SK-N-SH (cell line): ENCODE data around the gene JADE3. TPM values are rescaled to one million over a fixed set of nuclear protein-coding genes. Genes with fewer than 3 reads are reported as not detected.

Experiments used
- CTCF ChIA-PET: fragments of 300-600, 350-600 bp; formaldehyde crosslinking; extraction: SDS; loops from one replicate; lab custom pipeline; 2021; lab: Yijun Ruan, JAX
- POLR2A ChIA-PET: fragments of 350-600 bp; sonication (Branson Sonifier 250); formaldehyde crosslinking; extraction: SDS; loops from one replicate; lab custom pipeline; 2020; ENCODE audit warnings: antibody characterized with exemption, inconsistent platforms; lab: Yijun Ruan, JAX
- DNase-seq: peaks from one replicate; pipeline ENCODE4 v3.0.0; 2012
- H2AFZ ChIP-seq: fragments of 200-600 bp; sonication (generic); 2 replicates; pipeline ENCODE4 v1.8.1; 2016; ENCODE audit warnings: antibody characterized with exemption, mild to moderate bottlenecking, low read depth
- H3F3A ChIP-seq: fragments of 200-600 bp; sonication (generic); replicated peaks from 2 replicates; pipeline ENCODE3; 2016; ENCODE audit warnings: antibody characterized with exemption, mild to moderate bottlenecking; ENCODE audit not compliant: insufficient read depth
- H3K27ac ChIP-seq, 2 experiments: fragments of 200-500 bp in 1 of 2; fragments of 200-600 bp in 1 of 2; sonication (Bioruptor generic) in 1 of 2; sonication (generic), shearing (Covaris generic) in 1 of 2; 2 replicates each; pipeline versions ENCODE4 v1.5.1 to v1.6.1; 2014 to 2016; ENCODE audit warnings: low read depth in 2 of 2, inconsistent platforms in 1 of 2, low read length in 1 of 2, mild to moderate bottlenecking in 1 of 2, mixed read lengths in 1 of 2
- H3K27me3 ChIP-seq: fragments of 200-600 bp; sonication (generic), shearing (Covaris generic); 2 replicates; pipeline ENCODE4 v1.6.1; 2016; ENCODE audit warnings: mixed run types; ENCODE audit not compliant: insufficient read depth
- H3K36me3 ChIP-seq, 2 experiments: fragments of 200-500 bp in 1 of 2; fragments of 200-600 bp in 1 of 2; sonication (Bioruptor generic) in 1 of 2; sonication (generic) in 1 of 2; replicated peaks in 1 of 2; 2 replicates each; pipeline versions ENCODE3 to v1.5.1; 2014 to 2016; ENCODE audit warnings: low read length in 1 of 2, mild to moderate bottlenecking in 1 of 2; ENCODE audit not compliant: insufficient read depth in 2 of 2, control insufficient read depth in 1 of 2
- H3K4me1 ChIP-seq, 2 experiments: fragments of 200-500 bp in 1 of 2; fragments of 200-600 bp in 1 of 2; sonication (Bioruptor generic) in 1 of 2; sonication (generic), shearing (Covaris generic) in 1 of 2; 2 replicates each; pipeline versions ENCODE4 v1.5.1 to v1.6.1; 2014 to 2016; ENCODE audit warnings: low read depth in 1 of 2, low read length in 1 of 2, mixed run types in 1 of 2; ENCODE audit not compliant: insufficient read depth in 2 of 2, control insufficient read depth in 1 of 2
- H3K4me2 ChIP-seq: fragments of 200-600 bp; sonication (generic), shearing (Covaris generic); 2 replicates; pipeline ENCODE4 v1.6.1; 2017; ENCODE audit warnings: mixed run types
- H3K4me3 ChIP-seq, 2 experiments: fragments of 200-500 bp in 1 of 2; fragments of 200-600 bp in 1 of 2; sonication (Bioruptor generic) in 1 of 2; sonication (generic), shearing (Covaris generic) in 1 of 2; 2 replicates each; pipeline versions ENCODE4 v1.5.1 to v1.8.1; 2014 to 2016; ENCODE audit warnings: low read depth in 2 of 2, inconsistent platforms in 1 of 2, low read length in 1 of 2, mild to moderate bottlenecking in 1 of 2, mixed read lengths in 1 of 2, moderate library complexity in 1 of 2
- H3K79me2 ChIP-seq: fragments of 200-600 bp; sonication (generic); 2 replicates; pipeline ENCODE4 v1.8.1; 2017; ENCODE audit warnings: mild to moderate bottlenecking; ENCODE audit not compliant: insufficient read depth
- H3K9ac ChIP-seq: fragments of 200-600 bp; sonication (generic); 2 replicates; pipeline ENCODE4 v1.6.1; 2017; ENCODE audit warnings: mixed run types
- H3K9me2 ChIP-seq: fragments of 200-600 bp; sonication (generic); 2 replicates; pipeline ENCODE4 v1.6.1; 2017; ENCODE audit warnings: mixed run types
- H3K9me3 ChIP-seq: fragments of 200-600 bp; sonication (generic); 2 replicates; pipeline ENCODE4 v1.6.1; 2017; ENCODE audit warnings: mixed run types, mild to moderate bottlenecking, moderate library complexity
- H4K20me1 ChIP-seq: fragments of 200-600 bp; sonication (generic); 2 replicates; pipeline ENCODE4 v1.6.1; 2017; ENCODE audit warnings: mild to moderate bottlenecking, mixed run types; ENCODE audit not compliant: insufficient read depth
- CHD2 ChIP-seq: fragments of 150-350 bp; IDR thresholded peaks from 2 replicates; pipeline ENCODE4 v1.6.1; 2018; ENCODE audit warnings: low read length; ENCODE audit not compliant: partially characterized antibody
- ELF1 ChIP-seq: IDR thresholded peaks from 2 replicates; pipeline ENCODE4 v1.4.0; 2012
- FOXJ3 ChIP-seq: sonication (generic); formaldehyde crosslinking; IDR thresholded peaks from 2 replicates; pipeline ENCODE4 v1.5.1; 2020; ENCODE audit warnings: mild to moderate bottlenecking, missing genetic modification reagents
- FOXM1 ChIP-seq: IDR thresholded peaks from 2 replicates; pipeline ENCODE4 v1.4.0; 2012; ENCODE audit warnings: low read depth, mild to moderate bottlenecking
- GATA2 ChIP-seq: sonication (generic); formaldehyde crosslinking; IDR thresholded peaks from 2 replicates; pipeline ENCODE4 v1.5.0; 2020; ENCODE audit warnings: mild to moderate bottlenecking, missing genetic modification reagents
- JUND ChIP-seq: IDR thresholded peaks from 2 replicates; pipeline ENCODE4 v1.4.0; 2012
- NFIC ChIP-seq: IDR thresholded peaks from 2 replicates; pipeline ENCODE4 v1.4.0; 2012; ENCODE audit warnings: borderline replicate concordance
- RXRA ChIP-seq: IDR thresholded peaks from 2 replicates; pipeline ENCODE4 v1.4.0; 2012; ENCODE audit warnings: low read depth, mild to moderate bottlenecking, borderline replicate concordance
- TAF1 ChIP-seq: IDR thresholded peaks from 2 replicates; pipeline ENCODE4 v1.6.1; 2012; ENCODE audit warnings: low read depth, mild to moderate bottlenecking, low read length, moderate library complexity, borderline replicate concordance
- TCF12 ChIP-seq: IDR thresholded peaks from 2 replicates; pipeline ENCODE4 v1.4.0; 2012
- YY1 ChIP-seq: IDR thresholded peaks from 2 replicates; pipeline ENCODE4 v1.4.0; 2012; ENCODE audit warnings: low read depth, mild to moderate bottlenecking
- WGBS: methylation state at CpG from one replicate; pipeline ENCODE4 v1.1.6; 2017; ENCODE audit warnings: low lambda C conversion rate; 5-methylcytosine and 5-hydroxymethylcytosine counted together
- polyA plus RNA-seq, 3 experiments: library from polyadenylated mRNA; depleted of rRNA; stranded (reverse); fragments of >200 nt; gene quantifications; 2 replicates each; pipeline ENCODE4 v1.2.3, GENCODE V29; 2012
- TF ChIP-seq, protein P1 (sequence below): IDR thresholded peaks from 2 replicates; pipeline ENCODE4; 2012
- TF ChIP-seq, protein P2 (sequence below): IDR thresholded peaks from 2 replicates; pipeline ENCODE4 v1.4.0; 2012; ENCODE audit warnings: low read depth, borderline replicate concordance
- TF ChIP-seq, protein P3 (sequence below): IDR thresholded peaks from 2 replicates; pipeline ENCODE4 v1.4.0; 2012; ENCODE audit warnings: low read depth, borderline replicate concordance
- TF ChIP-seq, protein P4 (sequence below): fragments of 150-350 bp; IDR thresholded peaks from 2 replicates; pipeline ENCODE4 v1.6.1; 2017; ENCODE audit warnings: antibody characterized with exemption, low read length, low read depth, borderline replicate concordance

JADE3 gene
- polyA plus RNA-seq, 1 of the 3 experiments (the other 2 are of a cell fraction): 3.0 TPM

DNA sequence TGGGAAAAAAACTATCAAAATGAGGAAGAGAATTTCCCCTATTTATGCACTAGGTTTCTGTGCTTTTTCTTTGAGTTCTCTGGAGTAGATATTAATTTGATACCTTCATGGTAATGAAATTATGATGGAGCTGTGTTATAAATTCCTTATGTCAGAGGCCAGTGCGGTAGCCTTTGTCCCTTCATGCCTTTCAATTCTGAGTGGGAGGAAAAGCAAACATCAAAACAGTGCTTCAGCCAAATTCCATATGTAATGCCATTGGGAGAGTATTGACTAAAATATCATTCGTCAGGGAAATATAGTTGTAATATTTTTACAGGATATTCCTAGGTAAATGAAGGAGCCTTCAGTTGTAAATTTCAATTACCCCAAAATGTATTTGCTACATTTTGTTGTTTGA, 148.5 kb downstream of the JADE3 start:
- no peak for TF ChIP-seq RXRA
- no peak for TF ChIP-seq JUND
- TF ChIP-seq GATA2: no peak
- TF ChIP-seq, protein P1, sequence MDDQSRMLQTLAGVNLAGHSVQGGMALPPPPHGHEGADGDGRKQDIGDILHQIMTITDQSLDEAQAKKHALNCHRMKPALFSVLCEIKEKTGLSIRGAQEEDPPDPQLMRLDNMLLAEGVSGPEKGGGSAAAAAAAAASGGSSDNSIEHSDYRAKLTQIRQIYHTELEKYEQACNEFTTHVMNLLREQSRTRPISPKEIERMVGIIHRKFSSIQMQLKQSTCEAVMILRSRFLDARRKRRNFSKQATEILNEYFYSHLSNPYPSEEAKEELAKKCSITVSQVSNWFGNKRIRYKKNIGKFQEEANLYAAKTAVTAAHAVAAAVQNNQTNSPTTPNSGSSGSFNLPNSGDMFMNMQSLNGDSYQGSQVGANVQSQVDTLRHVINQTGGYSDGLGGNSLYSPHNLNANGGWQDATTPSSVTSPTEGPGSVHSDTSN: no peak
- no peak for TF ChIP-seq NFIC
- TF ChIP-seq CHD2: no peak
- TF ChIP-seq YY1: no peak
- TF ChIP-seq, protein P2, sequence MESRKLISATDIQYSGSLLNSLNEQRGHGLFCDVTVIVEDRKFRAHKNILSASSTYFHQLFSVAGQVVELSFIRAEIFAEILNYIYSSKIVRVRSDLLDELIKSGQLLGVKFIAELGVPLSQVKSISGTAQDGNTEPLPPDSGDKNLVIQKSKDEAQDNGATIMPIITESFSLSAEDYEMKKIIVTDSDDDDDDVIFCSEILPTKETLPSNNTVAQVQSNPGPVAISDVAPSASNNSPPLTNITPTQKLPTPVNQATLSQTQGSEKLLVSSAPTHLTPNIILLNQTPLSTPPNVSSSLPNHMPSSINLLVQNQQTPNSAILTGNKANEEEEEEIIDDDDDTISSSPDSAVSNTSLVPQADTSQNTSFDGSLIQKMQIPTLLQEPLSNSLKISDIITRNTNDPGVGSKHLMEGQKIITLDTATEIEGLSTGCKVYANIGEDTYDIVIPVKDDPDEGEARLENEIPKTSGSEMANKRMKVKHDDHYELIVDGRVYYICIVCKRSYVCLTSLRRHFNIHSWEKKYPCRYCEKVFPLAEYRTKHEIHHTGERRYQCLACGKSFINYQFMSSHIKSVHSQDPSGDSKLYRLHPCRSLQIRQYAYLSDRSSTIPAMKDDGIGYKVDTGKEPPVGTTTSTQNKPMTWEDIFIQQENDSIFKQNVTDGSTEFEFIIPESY: no peak
- TF ChIP-seq TCF12: no peak
- no peak for TF ChIP-seq FOXJ3 (CRISPR knock-in tag)
- TF ChIP-seq ELF1: no peak
- TF ChIP-seq FOXM1: no peak
- no peak for TF ChIP-seq TAF1
- 43% methylated on average over 2 of the region's 2 CpGs for WGBS
- H3K4me3 ChIP-seq: no peak overlapping the region

DNA sequence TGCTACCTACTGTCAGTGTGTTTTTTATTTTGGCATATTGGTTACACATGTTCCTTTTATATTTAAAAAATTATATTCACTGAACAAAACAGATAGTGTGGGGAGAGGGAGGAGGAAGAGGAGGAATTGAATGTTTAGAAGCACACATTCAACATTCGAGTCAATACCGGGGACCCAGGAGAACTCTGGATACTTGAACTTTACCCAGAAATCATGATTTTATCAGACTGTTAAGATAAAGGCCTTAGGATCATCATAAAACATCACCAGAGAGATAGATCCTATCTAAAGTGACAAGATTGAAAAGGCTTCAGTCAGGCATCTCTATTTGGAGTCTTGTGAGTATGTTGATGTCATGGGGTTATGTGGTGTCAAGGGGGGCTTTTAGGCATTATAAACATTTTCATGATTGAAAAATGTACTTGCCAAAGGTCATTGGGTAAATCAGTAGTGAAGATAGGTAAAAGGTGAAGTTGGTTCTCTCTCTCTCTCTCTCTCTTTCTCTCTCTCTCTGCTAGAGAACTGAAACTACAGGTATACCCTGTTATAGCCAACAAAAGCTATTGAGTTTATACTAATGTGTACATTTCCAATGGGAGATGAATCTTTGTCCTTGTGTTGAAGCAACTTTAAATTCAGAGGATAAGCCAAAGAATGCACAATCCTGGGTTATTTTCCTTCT, 149.2 kb downstream of the JADE3 start:
- no peak overlapping the region for H2AFZ ChIP-seq
- no peak overlapping the region for H3K4me2 ChIP-seq
- H3K4me3 ChIP-seq: no peak overlapping the region
- H4K20me1 ChIP-seq: no peaks in the 10 kb centered on the region
- H3K27me3 ChIP-seq: no peaks in the 10 kb centered on the region; the same call in 1 of the 2 replicates
- H3K4me1 ChIP-seq: no peaks in the 10 kb centered on the region
- TF ChIP-seq CHD2 (no peak), RXRA (no peak)
- TF ChIP-seq, protein P1: no peak
- TF ChIP-seq, protein P3, sequence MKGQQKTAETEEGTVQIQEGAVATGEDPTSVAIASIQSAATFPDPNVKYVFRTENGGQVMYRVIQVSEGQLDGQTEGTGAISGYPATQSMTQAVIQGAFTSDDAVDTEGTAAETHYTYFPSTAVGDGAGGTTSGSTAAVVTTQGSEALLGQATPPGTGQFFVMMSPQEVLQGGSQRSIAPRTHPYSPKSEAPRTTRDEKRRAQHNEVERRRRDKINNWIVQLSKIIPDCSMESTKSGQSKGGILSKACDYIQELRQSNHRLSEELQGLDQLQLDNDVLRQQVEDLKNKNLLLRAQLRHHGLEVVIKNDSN: no peak
- TF ChIP-seq, protein P4, sequence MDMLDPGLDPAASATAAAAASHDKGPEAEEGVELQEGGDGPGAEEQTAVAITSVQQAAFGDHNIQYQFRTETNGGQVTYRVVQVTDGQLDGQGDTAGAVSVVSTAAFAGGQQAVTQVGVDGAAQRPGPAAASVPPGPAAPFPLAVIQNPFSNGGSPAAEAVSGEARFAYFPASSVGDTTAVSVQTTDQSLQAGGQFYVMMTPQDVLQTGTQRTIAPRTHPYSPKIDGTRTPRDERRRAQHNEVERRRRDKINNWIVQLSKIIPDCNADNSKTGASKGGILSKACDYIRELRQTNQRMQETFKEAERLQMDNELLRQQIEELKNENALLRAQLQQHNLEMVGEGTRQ: no peak
- DNase-seq: no peak
- H3K9ac ChIP-seq: no peak overlapping the region
- H3K79me2 ChIP-seq: no peaks in the 10 kb centered on the region
- no peaks in the 10 kb centered on the region for H3K9me3 ChIP-seq
- 69% methylated on average over 2 of the region's 2 CpGs for WGBS
- CTCF ChIA-PET: no interaction called here
- no peaks in the 10 kb centered on the region for H3K9me2 ChIP-seq
- POLR2A ChIA-PET: no interaction called here
- no peaks in the 10 kb centered on the region for H3F3A ChIP-seq
- no peak overlapping the region for H3K27ac ChIP-seq
- peaks cover 0 to 4% of the 10 kb centered on the region in 2 experiments for H3K36me3 ChIP-seq

More for the DNA sequence above, 148.5 kb downstream of the JADE3 start:
- no peak for DNase-seq
- no peaks in the 10 kb centered on the region for H3K9me3 ChIP-seq
- no peaks in the 10 kb centered on the region for H3K4me1 ChIP-seq
- H3K4me2 ChIP-seq: no peak overlapping the region
- no peaks in the 10 kb centered on the region for H3F3A ChIP-seq
- no peak overlapping the region for H3K9ac ChIP-seq
- no peak overlapping the region for H3K27ac ChIP-seq
- no peaks in the 10 kb centered on the region for H4K20me1 ChIP-seq
- ChIA-PET CTCF (interaction anchor here (1.0 to 1.7 kb wide), 2 partner anchors 30 to 33 kb away, joined by 3 to 5 read pairs; no protein-coding TSS in a partner anchor), POLR2A (no interaction called here)
- H3K79me2 ChIP-seq: no peaks in the 10 kb centered on the region
- no peaks in the 10 kb centered on the region for H3K27me3 ChIP-seq
- no peaks in the 10 kb centered on the region for H3K9me2 ChIP-seq
- no peak overlapping the region for H2AFZ ChIP-seq
- peaks cover 0 to 4% of the 10 kb centered on the region in 2 experiments for H3K36me3 ChIP-seq
